MM.1S (cell line): ENCODE measurements around the gene CHD6.

Source experiments
- CTCF ChIP-seq: fragments of 300-600 bp; sonication (generic); IDR thresholded peaks from 2 replicates; pipeline ENCODE4 v1.5.1; 2016; ENCODE audit warnings: antibody characterized with exemption, low read length, mixed read lengths
- EZH2 ChIP-seq: fragments of 300-600 bp; sonication (generic); optimal IDR thresholded peaks from 2 replicates; pipeline ENCODE3; 2017; ENCODE audit warnings: low read depth, mild to moderate bottlenecking, antibody characterized with exemption, low read length, mixed read lengths

- TF ChIP-seq CTCF (no peak), EZH2 (no peak)
Measured at GRCh38 chr20:41508335-41508734, 109.8 kb downstream of the CHD6 start.
